GM12801 (cell line): Measurements from ENCODE around the gene ENTPD2.

Experiments
- TF ChIP-seq, protein P1 (sequence below): IDR thresholded peaks from one replicate; pipeline ENCODE4 v1.5.1; 2011; ENCODE audit warnings: control low read depth; ENCODE audit not compliant: insufficient read length; ENCODE audit errors: extremely low read depth

Gene ENTPD2

DNA sequence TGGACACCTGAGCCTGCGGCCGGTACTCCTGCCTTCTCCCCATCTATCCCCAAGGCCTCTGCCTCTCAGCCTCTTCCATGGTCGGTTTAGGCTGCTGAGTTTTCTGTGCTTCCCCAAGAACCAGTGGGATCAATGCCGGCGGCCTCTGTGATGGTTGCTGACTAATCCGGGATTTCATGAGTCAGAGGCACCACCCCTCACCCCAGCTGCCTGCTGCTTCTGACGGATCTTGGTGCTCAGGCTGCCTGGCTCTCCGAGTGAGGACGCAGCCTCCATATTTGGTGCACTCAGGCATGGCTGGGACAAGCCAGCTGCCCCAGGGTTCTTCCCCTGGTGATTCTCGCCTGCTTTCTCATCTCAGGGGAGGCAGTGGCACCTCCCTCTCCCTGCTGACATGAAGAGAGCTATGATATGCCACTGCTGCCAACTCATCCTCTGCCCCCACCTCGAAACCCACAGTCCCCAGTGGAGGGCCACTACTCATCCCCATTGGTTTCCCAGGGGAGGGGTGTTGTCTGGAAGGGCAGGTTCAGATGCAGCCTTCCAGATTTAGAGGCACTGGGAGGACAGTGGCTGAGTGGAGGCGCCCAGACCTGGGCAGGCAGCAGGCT lies 29.6 kb upstream of the ENTPD2 start:
- TF ChIP-seq, protein P1, sequence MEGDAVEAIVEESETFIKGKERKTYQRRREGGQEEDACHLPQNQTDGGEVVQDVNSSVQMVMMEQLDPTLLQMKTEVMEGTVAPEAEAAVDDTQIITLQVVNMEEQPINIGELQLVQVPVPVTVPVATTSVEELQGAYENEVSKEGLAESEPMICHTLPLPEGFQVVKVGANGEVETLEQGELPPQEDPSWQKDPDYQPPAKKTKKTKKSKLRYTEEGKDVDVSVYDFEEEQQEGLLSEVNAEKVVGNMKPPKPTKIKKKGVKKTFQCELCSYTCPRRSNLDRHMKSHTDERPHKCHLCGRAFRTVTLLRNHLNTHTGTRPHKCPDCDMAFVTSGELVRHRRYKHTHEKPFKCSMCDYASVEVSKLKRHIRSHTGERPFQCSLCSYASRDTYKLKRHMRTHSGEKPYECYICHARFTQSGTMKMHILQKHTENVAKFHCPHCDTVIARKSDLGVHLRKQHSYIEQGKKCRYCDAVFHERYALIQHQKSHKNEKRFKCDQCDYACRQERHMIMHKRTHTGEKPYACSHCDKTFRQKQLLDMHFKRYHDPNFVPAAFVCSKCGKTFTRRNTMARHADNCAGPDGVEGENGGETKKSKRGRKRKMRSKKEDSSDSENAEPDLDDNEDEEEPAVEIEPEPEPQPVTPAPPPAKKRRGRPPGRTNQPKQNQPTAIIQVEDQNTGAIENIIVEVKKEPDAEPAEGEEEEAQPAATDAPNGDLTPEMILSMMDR: no peak

DNA sequence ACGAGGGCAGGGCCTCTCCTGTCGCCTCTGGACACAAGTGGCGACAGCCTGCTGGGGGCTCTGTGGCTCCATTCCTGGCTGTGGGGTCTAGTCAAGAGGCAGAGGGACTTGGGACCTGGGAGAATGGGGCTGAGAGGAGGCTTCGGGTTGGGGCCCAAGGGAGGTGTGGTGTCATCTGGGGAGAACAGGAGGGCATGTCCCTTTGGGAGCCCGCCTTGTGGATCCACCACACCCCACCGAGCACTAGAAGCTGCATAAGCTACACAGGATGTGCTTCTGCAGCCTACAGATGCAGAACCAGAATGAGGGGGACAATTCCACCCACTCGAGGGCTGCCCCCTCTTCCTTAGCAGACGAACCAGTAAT lies 29.0 kb upstream of the ENTPD2 start:
- TF ChIP-seq, protein P1: no peak

DNA sequence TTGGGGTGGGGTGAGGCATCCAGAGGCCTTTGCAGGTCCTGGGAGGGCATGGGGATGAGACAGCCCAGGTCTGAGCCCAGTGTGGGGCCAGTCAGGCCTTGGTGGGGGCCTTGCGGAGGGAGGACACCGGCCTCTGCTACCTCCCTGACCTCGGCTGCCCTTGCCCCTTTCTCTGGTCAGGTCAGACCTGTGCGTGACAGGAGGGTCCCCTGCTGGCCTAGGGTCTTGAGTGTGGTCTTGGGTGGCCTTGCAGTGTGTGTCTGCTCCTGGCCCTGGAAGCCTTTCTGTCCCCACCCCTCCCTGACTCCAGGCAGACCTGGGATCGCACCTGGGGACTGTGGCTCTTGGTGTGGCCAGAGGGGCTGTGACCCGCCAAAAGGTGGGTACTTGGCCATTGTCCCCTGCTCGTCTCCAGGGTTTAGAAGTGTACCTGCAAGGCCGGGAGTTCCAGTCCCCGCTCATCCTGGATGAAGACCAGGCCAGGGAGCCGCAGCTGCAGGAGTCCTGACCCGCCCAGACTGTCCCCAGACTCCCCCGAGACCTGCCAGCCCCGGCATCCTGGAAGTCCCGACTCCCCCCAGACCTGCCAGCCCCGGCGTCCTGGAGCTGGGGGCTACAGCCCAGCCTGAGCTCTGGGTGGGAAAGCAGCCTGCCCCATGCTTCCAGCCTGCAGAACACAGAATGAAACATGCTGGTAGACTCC lies 28.5 kb upstream of the ENTPD2 start:
- TF ChIP-seq, protein P1: no peak

DNA sequence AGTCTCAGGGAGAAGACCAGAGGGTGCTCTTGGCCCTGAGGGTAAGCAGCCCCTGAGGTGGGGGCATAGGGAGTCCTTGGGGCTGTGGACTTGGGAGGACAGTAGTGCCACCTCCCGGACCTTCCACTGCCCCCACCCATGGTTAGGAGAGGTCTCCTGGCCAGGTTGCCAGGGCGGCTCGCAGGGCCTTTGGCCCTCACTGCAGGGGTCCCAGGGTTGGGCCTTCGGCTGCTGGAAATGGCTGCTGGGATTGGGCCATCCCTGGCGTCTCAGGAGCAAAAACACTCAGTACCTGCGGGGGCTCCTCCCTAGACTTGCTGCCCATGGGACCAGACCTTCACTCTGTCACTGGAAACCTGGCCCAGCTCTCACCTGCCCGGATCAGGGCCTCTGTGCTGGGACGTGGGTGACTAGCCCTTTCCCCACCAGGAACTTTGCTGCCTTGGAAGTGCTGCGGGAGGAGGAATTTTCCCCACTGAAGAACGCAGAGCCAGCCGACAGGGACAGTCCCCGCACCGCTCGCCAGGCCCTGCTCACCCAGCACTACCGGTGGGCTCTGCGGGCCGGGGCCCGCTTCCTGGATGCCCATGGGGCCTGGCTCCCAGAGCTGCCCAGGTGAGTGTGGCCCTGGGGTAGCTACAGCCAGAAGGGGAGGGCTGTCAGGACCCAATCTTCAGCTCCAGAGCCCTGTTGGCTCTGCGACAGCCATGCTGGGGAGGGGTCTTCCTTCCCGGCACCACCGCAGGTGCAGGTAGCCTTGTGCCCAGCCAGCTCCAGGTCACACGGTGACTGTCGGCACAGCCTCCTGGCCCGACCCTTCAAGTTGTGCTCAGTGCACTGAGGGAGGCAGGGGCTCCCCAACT lies 26.6 kb upstream of the ENTPD2 start:
- TF ChIP-seq, protein P1: no peak

DNA sequence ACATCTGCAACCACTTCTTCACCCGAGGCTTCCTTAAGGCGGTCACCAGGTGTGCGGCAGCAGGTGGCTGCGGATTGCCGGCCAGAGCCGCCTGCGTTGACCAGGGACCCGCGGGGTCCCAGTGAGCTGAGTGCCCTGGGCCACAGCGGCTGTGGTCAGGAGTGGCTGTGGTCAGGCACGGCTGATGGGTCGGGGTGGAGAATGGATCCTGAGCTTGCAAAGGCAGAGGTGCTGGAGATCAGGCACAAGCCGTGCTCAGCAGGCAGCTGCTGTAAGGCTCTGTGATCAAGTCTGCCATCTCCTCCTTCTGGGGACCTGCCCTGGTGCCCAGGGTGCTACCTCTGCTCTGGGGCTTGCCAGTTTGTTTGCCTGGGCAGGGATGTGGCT lies 25.5 kb upstream of the ENTPD2 start:
- TF ChIP-seq, protein P1: no peak

DNA sequence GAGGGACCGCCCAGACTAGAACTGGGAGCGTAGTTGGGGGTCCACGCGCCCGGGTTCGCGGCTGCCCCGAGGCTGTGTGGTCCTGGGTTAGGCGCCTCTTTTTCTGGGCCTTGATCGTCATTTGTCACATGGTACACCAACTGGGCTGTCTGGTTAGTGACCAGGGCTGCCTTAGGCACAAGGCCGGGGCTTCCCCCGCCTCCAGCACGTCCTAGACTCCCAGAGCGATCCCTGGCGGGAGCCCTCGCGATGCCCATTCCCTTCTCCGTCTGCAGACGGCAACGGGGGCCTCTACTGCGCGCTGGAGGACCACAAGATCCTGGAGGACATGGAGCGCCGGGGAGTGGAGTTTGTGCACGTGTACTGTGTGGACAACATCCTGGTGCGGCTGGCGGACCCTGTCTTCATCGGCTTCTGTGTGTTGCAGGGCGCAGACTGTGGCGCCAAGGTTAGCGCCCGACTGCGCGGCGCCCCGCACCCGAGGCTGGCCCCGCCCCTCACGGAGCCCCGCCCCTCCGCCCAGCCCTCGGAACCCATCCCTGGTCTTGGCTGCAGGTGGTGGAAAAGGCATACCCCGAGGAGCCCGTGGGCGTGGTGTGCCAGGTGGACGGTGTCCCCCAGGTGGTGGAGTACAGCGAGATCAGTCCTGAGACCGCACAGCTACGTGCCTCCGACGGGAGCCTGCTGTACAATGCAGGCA lies 25.0 kb upstream of the ENTPD2 start:
- TF ChIP-seq, protein P1: no peak
